HepG2 (cell line): ENCODE data around the gene PSPH. TPM values are rescaled to one million over a fixed set of nuclear protein-coding genes. Genes with fewer than 3 reads are reported as not detected.

Experiments
- MAZ ChIP-seq, 2 experiments: sonication (generic) in 1 of 2; formaldehyde crosslinking in 1 of 2; IDR thresholded peaks; 2 replicates each; pipeline versions ENCODE4 v1.5.0 to v1.6.1; 2012 to 2020; ENCODE audit warnings: low read depth in 2 of 2, mild to moderate bottlenecking in 2 of 2, borderline replicate concordance in 1 of 2, improper control_type of control experiment in 1 of 2, low read length in 1 of 2, missing genetic modification reagents in 1 of 2, moderate library complexity in 1 of 2
- NFE2 ChIP-seq: sonication (generic); formaldehyde crosslinking; IDR thresholded peaks from 2 replicates; pipeline ENCODE4 v1.4.0; 2020; ENCODE audit warnings: missing genetic modification reagents
- NFKB2 ChIP-seq: sonication (generic); formaldehyde crosslinking; IDR thresholded peaks from 2 replicates; pipeline ENCODE4 v1.4.0; 2020; ENCODE audit warnings: missing genetic modification reagents, borderline replicate concordance
- NFYB ChIP-seq: sonication (generic); formaldehyde crosslinking; IDR thresholded peaks from 2 replicates; pipeline ENCODE4 v1.4.0; 2020; ENCODE audit warnings: missing genetic modification reagents
- SIX1 ChIP-seq: sonication (generic); formaldehyde crosslinking; IDR thresholded peaks from 2 replicates; pipeline ENCODE4 v1.4.0; 2020; ENCODE audit warnings: missing genetic modification reagents, borderline replicate concordance
- TCF7L2 ChIP-seq: IDR thresholded peaks from 2 replicates; pipeline ENCODE4 v1.6.1; 2011; ENCODE audit warnings: mild to moderate bottlenecking, low read depth, low read length, moderate library complexity
- ZFP90 ChIP-seq: sonication (generic); formaldehyde crosslinking; IDR thresholded peaks from 2 replicates; pipeline ENCODE4 v1.8.0; 2022; ENCODE audit warnings: missing genetic modification reagents, mild to moderate bottlenecking, inconsistent platforms, borderline replicate concordance
- ZNF468 ChIP-seq: sonication (generic); formaldehyde crosslinking; IDR thresholded peaks from 2 replicates; pipeline ENCODE4 v1.8.0; 2022; ENCODE audit warnings: mild to moderate bottlenecking, moderate library complexity, missing genetic modification reagents
- ZNF564 ChIP-seq: sonication (generic); formaldehyde crosslinking; IDR thresholded peaks from 2 replicates; pipeline ENCODE4 v1.8.1; 2023; ENCODE audit warnings: mild to moderate bottlenecking, missing genetic modification reagents
- ZNF598 ChIP-seq: sonication (generic); formaldehyde crosslinking; IDR thresholded peaks from 2 replicates; pipeline ENCODE4 v1.5.1; 2020; ENCODE audit warnings: mild to moderate bottlenecking, missing genetic modification reagents, borderline replicate concordance
- ZNF7 ChIP-seq: IDR thresholded peaks from 2 replicates; pipeline ENCODE4 v1.6.1; 2016; ENCODE audit warnings: missing biosample characterization, missing genetic modification reagents
- ZSCAN25 ChIP-seq: sonication (generic); formaldehyde crosslinking; IDR thresholded peaks from 2 replicates; pipeline ENCODE4 v1.8.0; 2022; ENCODE audit warnings: mild to moderate bottlenecking, missing genetic modification reagents
- polyA plus RNA-seq, 8 experiments: library from polyadenylated mRNA; depleted of rRNA in 3 of 8; stranded (reverse) in 7 of 8; unstranded in 1 of 8; fragments of >200 nt; fragmentation: Illumina TruSeq in 4 of 8; extraction: Trizol in 4 of 8; gene quantifications; 2 replicates each; pipeline versions ENCODE4 v1.2.1 to v1.2.3, GENCODE V29; 2011 to 2016; ENCODE audit warnings: low read depth in 4 of 8, missing spikeins in 1 of 8, mixed read lengths in 1 of 8; ENCODE audit not compliant: insufficient read depth in 1 of 8
- total RNA-seq, 5 experiments: library from RNA; depleted of rRNA; stranded (reverse); fragments of >200 nt; fragmentation: Illumina TruSeq; extraction: Trizol; gene quantifications; 2 replicates each; pipeline ENCODE4 v1.2.3, GENCODE V29; 2016; ENCODE audit warnings: low read depth in 1 of 5
- TF ChIP-seq, protein P1 (sequence below): sonication (generic); formaldehyde crosslinking; IDR thresholded peaks from 2 replicates; pipeline ENCODE4 v1.4.0; 2020; ENCODE audit warnings: missing genetic modification reagents, mild to moderate bottlenecking, borderline replicate concordance
- TF ChIP-seq, protein P2 (sequence below): fragments of 450-650 bp; IDR thresholded peaks from 2 replicates; pipeline ENCODE4 v1.6.1; 2016
- TF ChIP-seq, protein P3 (sequence below): sonication (generic); formaldehyde crosslinking; IDR thresholded peaks from 2 replicates; pipeline ENCODE4 v1.4.0; 2020; ENCODE audit warnings: missing genetic modification reagents
- TF ChIP-seq, protein P4 (sequence below): sonication (generic); formaldehyde crosslinking; IDR thresholded peaks from 2 replicates; pipeline ENCODE4 v1.8.0; 2022; ENCODE audit warnings: mild to moderate bottlenecking, missing genetic modification reagents, moderate library complexity
- TF ChIP-seq, protein P5 (sequence below): conservative IDR thresholded peaks from 2 replicates; pipeline ENCODE4 v1.6.1; 2018; ENCODE audit warnings: missing genetic modification reagents

PSPH gene
- total and polyA plus RNA-seq, 2 of the 13 experiments (the other 11 are each of a cell fraction or from before 2014, with no cell fraction given) = 85.5 to 124 TPM

DNA sequence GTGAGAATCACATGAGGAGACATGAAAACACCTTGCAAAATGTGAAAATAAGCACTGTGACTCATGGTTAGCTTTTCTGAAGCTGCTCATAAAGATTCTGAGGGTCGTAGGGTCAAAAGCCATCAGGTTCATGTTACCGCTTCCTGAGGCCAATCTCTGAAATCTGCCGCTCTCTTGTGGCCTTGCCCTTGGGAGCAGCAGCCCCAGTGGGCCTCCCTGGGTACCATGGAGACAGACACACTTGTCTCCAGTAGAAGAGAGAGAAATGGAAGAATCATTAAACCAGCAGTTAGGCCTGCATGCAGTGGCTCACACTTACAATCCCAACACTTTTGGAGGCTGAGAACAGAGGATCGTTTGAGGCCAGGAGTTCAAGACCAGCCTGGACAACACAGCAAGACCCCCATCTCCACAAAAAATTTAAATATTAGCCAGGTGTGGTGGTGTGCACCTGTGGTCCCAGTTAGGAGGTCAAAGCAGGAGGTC, 44.0 kb downstream of the PSPH start (continued):
- TF ChIP-seq, protein P1, sequence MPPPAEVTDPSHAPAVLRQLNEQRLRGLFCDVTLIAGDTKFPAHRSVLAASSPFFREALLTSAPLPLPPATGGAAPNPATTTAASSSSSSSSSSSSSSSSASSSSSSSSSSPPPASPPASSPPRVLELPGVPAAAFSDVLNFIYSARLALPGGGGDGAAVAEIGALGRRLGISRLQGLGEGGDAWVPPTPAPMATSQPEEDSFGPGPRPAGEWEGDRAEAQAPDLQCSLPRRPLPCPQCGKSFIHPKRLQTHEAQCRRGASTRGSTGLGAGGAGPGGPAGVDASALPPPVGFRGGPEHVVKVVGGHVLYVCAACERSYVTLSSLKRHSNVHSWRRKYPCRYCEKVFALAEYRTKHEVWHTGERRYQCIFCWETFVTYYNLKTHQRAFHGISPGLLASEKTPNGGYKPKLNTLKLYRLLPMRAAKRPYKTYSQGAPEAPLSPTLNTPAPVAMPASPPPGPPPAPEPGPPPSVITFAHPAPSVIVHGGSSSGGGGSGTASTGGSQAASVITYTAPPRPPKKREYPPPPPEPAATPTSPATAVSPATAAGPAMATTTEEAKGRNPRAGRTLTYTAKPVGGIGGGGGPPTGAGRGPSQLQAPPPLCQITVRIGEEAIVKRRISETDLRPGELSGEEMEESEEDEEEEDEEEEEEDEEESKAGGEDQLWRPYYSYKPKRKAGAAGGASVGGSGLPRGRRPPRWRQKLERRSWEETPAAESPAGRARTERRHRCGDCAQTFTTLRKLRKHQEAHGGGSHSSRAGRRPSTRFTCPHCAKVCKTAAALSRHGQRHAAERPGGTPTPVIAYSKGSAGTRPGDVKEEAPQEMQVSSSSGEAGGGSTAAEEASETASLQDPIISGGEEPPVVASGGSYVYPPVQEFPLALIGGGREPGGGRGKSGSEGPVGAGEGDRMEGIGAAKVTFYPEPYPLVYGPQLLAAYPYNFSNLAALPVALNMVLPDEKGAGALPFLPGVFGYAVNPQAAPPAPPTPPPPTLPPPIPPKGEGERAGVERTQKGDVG (CRISPR knock-in tag) = no peak
- TF ChIP-seq NFKB2 (CRISPR knock-in tag) = no peak; the same call in 1 of the 2 replicates
- no peak for TF ChIP-seq NFYB (CRISPR knock-in tag)
- TF ChIP-seq ZFP90 (CRISPR knock-in tag) = no peak
- peak; percentile 89; the same call in 1 of the 2 replicates for TF ChIP-seq ZNF564 (CRISPR knock-in tag)
- TF ChIP-seq, protein P2, sequence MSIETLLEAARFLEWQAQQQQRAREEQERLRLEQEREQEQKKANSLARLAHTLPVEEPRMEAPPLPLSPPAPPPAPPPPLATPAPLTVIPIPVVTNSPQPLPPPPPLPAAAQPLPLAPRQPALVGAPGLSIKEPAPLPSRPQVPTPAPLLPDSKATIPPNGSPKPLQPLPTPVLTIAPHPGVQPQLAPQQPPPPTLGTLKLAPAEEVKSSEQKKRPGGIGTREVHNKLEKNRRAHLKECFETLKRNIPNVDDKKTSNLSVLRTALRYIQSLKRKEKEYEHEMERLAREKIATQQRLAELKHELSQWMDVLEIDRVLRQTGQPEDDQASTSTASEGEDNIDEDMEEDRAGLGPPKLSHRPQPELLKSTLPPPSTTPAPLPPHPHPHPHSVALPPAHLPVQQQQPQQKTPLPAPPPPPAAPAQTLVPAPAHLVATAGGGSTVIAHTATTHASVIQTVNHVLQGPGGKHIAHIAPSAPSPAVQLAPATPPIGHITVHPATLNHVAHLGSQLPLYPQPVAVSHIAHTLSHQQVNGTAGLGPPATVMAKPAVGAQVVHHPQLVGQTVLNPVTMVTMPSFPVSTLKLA = peak; percentile 39; the same call in 1 of the 2 replicates
- peak; percentile 99 for TF ChIP-seq SIX1 (CRISPR knock-in tag)
- TF ChIP-seq, protein P3, sequence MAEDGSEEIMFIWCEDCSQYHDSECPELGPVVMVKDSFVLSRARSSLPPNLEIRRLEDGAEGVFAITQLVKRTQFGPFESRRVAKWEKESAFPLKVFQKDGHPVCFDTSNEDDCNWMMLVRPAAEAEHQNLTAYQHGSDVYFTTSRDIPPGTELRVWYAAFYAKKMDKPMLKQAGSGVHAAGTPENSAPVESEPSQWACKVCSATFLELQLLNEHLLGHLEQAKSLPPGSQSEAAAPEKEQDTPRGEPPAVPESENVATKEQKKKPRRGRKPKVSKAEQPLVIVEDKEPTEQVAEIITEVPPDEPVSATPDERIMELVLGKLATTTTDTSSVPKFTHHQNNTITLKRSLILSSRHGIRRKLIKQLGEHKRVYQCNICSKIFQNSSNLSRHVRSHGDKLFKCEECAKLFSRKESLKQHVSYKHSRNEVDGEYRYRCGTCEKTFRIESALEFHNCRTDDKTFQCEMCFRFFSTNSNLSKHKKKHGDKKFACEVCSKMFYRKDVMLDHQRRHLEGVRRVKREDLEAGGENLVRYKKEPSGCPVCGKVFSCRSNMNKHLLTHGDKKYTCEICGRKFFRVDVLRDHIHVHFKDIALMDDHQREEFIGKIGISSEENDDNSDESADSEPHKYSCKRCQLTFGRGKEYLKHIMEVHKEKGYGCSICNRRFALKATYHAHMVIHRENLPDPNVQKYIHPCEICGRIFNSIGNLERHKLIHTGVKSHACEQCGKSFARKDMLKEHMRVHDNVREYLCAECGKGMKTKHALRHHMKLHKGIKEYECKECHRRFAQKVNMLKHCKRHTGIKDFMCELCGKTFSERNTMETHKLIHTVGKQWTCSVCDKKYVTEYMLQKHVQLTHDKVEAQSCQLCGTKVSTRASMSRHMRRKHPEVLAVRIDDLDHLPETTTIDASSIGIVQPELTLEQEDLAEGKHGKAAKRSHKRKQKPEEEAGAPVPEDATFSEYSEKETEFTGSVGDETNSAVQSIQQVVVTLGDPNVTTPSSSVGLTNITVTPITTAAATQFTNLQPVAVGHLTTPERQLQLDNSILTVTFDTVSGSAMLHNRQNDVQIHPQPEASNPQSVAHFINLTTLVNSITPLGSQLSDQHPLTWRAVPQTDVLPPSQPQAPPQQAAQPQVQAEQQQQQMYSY (CRISPR knock-in tag) = no peak
- TF ChIP-seq, protein P4, sequence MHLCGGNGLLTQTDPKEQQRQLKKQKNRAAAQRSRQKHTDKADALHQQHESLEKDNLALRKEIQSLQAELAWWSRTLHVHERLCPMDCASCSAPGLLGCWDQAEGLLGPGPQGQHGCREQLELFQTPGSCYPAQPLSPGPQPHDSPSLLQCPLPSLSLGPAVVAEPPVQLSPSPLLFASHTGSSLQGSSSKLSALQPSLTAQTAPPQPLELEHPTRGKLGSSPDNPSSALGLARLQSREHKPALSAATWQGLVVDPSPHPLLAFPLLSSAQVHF (CRISPR knock-in tag) = no peak
- peak; percentile 51; the same call in 1 of the 2 replicates for TF ChIP-seq ZNF7 (CRISPR knock-in tag)
- no peak for TF ChIP-seq ZNF468
- TF ChIP-seq NFE2 = no peak
- TF ChIP-seq ZSCAN25 = peak; percentile 73; the same call in 1 of the 2 replicates
- no peak for TF ChIP-seq ZNF598 (CRISPR knock-in tag)
- TF ChIP-seq, protein P5, sequence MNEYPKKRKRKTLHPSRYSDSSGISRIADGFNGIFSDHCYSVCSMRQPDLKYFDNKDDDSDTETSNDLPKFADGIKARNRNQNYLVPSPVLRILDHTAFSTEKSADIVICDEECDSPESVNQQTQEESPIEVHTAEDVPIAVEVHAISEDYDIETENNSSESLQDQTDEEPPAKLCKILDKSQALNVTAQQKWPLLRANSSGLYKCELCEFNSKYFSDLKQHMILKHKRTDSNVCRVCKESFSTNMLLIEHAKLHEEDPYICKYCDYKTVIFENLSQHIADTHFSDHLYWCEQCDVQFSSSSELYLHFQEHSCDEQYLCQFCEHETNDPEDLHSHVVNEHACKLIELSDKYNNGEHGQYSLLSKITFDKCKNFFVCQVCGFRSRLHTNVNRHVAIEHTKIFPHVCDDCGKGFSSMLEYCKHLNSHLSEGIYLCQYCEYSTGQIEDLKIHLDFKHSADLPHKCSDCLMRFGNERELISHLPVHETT = 0 out of 2 replicates have a peak, but pooled peaks have one; percentile 52
- TF ChIP-seq MAZ (IDR thresholded peaks at IDR 0.05; ENCODE audit: borderline replicate concordance, low read depth, low read length) = no peak
- no peak; the same call in 1 of the 2 replicates for TF ChIP-seq MAZ (CRISPR knock-in tag; IDR thresholded peaks at IDR 0.05; ENCODE audit: low read depth)
- no peak; the same call in 1 of the 2 replicates for TF ChIP-seq TCF7L2
